Activated CD8-positive, alpha-beta memory T cell treated with anti-CD3 and anti-CD28 coated beads, Interleukin-2, amount 10 ng/mL, durations not matched to agents 7 days and 5 days (primary cell): ENCODE data around the gene TXNDC15. TPM values are rescaled to one million over a fixed set of nuclear protein-coding genes. Genes with fewer than 3 reads are reported as not detected.
A peak's percentile ranks its signal among the peaks of the same experiment; 100 is the strongest.
"Not testable (repeated sequence)": the region's sequence is repeated elsewhere in the genome, so short reads cannot be mapped to it uniquely, and the experiment has no call there.

Experiments
- ATAC-seq: fragments of 150-1000 bp; cut with Tn5 transposase; one replicate; pipeline ENCODE4 v1.10.0; 2021; ENCODE audit warnings: moderate library complexity
- CTCF ChIA-PET: fragments of 350-600 bp; sonication (Branson Sonifier 250); formaldehyde crosslinking; loops from one replicate; lab custom pipeline; 2021; ENCODE audit warnings: antibody characterized with exemption; lab: Charles Lee
- DNase-seq: peaks from one replicate; pipeline ENCODE4 v3.0.0-alpha.2; 2020
- H3K27ac Mint-ChIP-seq: one replicate; pipeline ENCODE4 v1.8.0; 2021; ENCODE audit warnings: mild to moderate bottlenecking, mixed read lengths
- H3K27me3 Mint-ChIP-seq: one replicate; pipeline ENCODE4 v1.8.0; 2021; ENCODE audit warnings: mixed read lengths
- H3K36me3 Mint-ChIP-seq: one replicate; pipeline ENCODE4 v1.8.0; 2021; ENCODE audit warnings: mild to moderate bottlenecking, mixed read lengths
- H3K4me1 Mint-ChIP-seq: one replicate; pipeline ENCODE4 v1.8.0; 2021; ENCODE audit warnings: mixed read lengths
- H3K4me3 Mint-ChIP-seq: one replicate; pipeline ENCODE4 v1.8.0; 2021; ENCODE audit warnings: mild to moderate bottlenecking, moderate library complexity, mixed read lengths
- H3K9me3 Mint-ChIP-seq: one replicate; pipeline ENCODE4 v1.8.0; 2022; ENCODE audit warnings: low read depth, mixed read lengths
- total RNA-seq, 2 experiments: library from RNA; stranded (reverse); gene quantifications; one replicate each; pipeline ENCODE4 v1.2.3, GENCODE V29; 2021

Gene TXNDC15
- total RNA-seq, 2 experiments from 2014 or later = 50.0 to 56.8 TPM

DNA sequence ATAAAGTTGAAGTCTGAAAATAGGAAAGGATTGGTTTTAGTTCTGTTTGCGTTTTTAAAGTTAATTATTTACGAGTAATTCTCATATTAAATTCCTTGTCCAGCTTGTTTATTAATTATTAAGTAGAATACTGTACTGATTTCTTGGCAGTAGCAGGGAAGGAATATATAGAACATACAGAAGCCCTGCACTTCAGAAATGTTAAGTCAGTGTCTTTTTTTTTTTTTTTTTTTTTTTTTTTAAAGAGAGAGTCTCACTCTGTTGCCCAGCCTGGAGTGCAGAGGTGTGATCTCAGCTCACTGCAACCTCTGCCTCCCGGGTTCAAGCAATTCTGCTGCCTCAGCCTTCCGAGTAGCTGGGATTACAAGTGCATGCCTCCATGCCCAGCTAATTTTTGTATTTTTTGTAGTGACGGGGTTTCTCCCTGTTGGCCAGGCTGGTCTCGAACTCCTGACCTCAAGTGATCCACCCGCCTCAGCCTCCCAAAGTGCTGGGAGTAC lies 24.7 kb upstream of the TXNDC15 start:
- peaks cover 58% of the 10 kb centered on the region for H3K4me1 Mint-ChIP-seq
- H3K4me3 Mint-ChIP-seq, DNase-seq, ATAC-seq, H3K27me3 Mint-ChIP-seq, H3K9me3 Mint-ChIP-seq: not testable (repeated sequence)
- peaks cover 25% of the 10 kb centered on the region for H3K36me3 Mint-ChIP-seq
- CTCF ChIA-PET = interaction anchor here (0.7 to 4.3 kb wide), 4 partner anchors 10 to 111 kb away, joined by 3 to 13 read pairs (median 5); partner anchors contain the start of genes CAMLG, PCBD2 and TXNDC15
- peak overlapping the region; percentile 58 for H3K27ac Mint-ChIP-seq

DNA sequence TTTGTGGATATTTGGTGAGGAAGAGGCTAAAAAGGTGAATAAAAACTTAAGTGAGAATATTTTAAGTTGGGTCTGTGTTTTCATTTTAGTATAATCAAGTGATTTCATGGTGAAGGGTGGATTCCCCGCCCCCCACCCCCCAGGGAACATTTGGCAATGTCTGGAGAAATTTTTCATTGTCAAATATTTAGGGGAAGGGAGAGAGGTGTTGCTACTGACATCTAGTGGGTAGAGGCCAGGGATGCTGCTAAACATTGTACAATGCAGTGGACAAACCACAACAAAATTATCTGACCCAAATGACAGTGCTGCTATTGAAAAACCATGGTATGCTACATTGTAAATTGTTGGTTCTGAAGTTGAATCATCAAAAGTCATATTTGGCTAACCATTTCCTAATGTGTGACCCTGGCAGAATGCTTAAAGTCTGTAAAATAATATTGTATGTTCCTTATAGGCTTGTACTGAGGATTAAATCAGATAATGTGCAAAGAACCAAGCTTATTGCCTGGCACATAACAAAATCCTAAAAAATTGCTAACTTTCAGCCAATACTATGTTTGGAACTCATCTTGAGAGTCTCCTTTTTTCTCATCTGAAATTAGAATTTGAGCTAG lies 22.8 kb upstream of the TXNDC15 start:
- CTCF ChIA-PET = interaction anchor here (0.5 to 4.3 kb wide), 7 partner anchors 9 to 1887 kb away, joined by 3 to 13 read pairs (median 3); partner anchors contain the start of genes DDX46, PCBD2 and TXNDC15
- DNase-seq (peak; percentile 42), ATAC-seq (no peak)
- peaks cover 37% of the 10 kb centered on the region for H3K36me3 Mint-ChIP-seq
- no peaks in the 10 kb centered on the region for H3K27me3 Mint-ChIP-seq
- peaks cover 59% of the 10 kb centered on the region for H3K4me1 Mint-ChIP-seq
- H3K27ac Mint-ChIP-seq = peak overlapping the region; percentile 7
- H3K9me3 Mint-ChIP-seq = no peaks in the 10 kb centered on the region
- H3K4me3 Mint-ChIP-seq = no peak overlapping the region

DNA sequence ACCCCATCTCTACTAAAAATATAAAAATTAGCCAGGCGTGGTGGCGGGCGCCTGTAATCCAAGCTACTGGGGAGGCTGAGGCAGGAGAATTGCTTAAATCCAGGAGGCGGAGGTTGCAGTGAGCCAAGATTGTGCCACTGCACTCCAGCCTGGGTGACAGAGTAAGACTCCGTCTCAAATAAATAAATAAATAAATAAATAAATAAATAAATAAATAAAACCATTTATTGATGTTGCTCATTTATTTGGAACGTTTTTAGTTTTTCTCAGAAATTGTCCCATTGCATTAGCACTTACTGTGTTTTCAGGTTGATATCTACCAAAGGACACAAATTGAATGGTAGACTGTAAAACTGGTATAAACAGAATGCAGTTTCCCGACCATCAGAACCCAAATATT lies 17.7 kb upstream of the TXNDC15 start:
- Mint-ChIP-seq H3K4me1 (peaks cover 29% of the 10 kb centered on the region), H3K36me3 (peaks cover 37% of the 10 kb centered on the region)
- H3K4me3 Mint-ChIP-seq, DNase-seq, ATAC-seq, H3K27ac Mint-ChIP-seq, H3K27me3 Mint-ChIP-seq, H3K9me3 Mint-ChIP-seq: not testable (repeated sequence)
- CTCF ChIA-PET = interaction anchor here (2.6 kb wide), 1 partner anchor 48 kb away, joined by 13 read pairs; the partner anchor contains the start of gene PCBD2

DNA sequence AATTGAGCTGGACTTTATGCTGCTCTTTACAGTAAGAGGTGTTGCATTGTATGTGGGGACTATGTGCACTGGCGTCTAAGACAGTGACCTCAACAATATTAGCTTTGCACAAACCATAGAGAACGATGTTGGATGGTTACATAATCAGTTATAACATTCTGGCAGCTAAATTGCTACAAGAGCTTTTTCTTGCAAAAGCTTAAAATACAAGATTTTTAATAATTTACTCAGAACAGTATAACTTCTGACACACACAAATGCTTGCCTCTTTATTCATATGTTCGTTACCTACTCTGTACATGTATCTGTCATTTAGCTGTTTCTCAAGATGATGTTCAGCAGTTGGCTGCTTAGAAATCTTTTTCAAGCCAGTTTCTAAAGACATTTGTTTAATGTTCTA lies 16.8 kb upstream of the TXNDC15 start:
- CTCF ChIA-PET = no interaction called here

DNA sequence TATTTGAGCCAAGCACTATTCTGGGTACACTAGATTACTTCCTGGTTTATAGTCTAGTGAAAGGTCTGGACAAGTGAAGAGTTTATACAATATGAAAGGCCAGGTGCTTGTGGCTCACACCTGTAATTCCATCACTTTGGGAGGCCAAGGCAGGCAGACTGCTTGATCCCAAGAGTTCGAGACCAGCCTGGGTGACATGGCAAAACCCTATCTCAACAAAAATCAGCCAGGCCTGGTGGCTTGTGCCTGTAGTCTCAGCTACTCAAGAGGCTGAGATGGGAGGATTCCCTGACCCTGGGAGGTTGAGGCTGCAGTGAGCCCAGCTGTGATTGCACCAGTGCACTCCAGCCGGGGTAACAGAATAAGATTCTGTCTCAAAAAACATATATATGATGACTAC lies 9.5 kb upstream of the TXNDC15 start:
- ATAC-seq (no peak), DNase-seq (no peak)
- Mint-ChIP-seq H3K4me3 (no peak overlapping the region), H3K36me3 (peaks cover 4% of the 10 kb centered on the region), H3K9me3 (no peaks in the 10 kb centered on the region), H3K27ac (no peak overlapping the region), H3K4me1 (peaks cover 2% of the 10 kb centered on the region), H3K27me3 (no peaks in the 10 kb centered on the region)
- CTCF ChIA-PET = no interaction called here

More for the DNA sequence above, 16.8 kb upstream of the TXNDC15 start:
- Mint-ChIP-seq H3K36me3 (peaks cover 33% of the 10 kb centered on the region), H3K4me1 (peaks cover 23% of the 10 kb centered on the region), H3K27me3 (no peaks in the 10 kb centered on the region), H3K27ac (no peak overlapping the region), H3K9me3 (no peaks in the 10 kb centered on the region), H3K4me3 (no peak overlapping the region)
- DNase-seq = peak; percentile 7
- ATAC-seq = no peak

DNA sequence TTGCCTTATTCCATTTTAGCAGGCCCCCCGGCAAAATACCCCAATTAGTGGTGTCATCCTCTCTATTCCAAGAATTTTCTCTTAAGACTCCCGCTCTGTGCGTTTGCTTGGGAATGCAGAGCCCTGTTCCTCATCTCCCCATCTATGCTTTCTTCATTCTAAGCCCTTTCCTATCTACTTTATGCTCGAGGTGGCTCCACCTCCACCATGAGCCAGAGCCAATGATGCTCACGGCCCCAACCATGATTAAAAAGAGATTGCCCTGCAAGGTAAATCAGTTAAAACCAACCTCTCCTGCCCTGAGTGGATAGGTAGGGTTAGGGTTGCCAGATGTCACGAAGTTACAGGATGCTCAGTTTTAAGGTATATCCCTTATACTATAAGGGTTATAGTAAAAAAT lies 677 bp upstream of the TXNDC15 start:
- H3K27me3 Mint-ChIP-seq = no peaks in the 10 kb centered on the region
- CTCF ChIA-PET = interaction anchor here (0.7 to 2.7 kb wide), 9 partner anchors 11 to 648 kb away, joined by 3 to 17 read pairs (median 4); partner anchors contain the start of genes C5orf24, PCBD2 and PPP2CA
- peak overlapping the region; percentile 97 for H3K27ac Mint-ChIP-seq
- H3K36me3 Mint-ChIP-seq = peaks cover 12% of the 10 kb centered on the region
- ATAC-seq (no peak), DNase-seq (peak; percentile 48)
- peak overlapping the region; percentile 90 for H3K4me3 Mint-ChIP-seq
- H3K9me3 Mint-ChIP-seq = no peaks in the 10 kb centered on the region
- H3K4me1 Mint-ChIP-seq = peaks cover 40% of the 10 kb centered on the region

DNA sequence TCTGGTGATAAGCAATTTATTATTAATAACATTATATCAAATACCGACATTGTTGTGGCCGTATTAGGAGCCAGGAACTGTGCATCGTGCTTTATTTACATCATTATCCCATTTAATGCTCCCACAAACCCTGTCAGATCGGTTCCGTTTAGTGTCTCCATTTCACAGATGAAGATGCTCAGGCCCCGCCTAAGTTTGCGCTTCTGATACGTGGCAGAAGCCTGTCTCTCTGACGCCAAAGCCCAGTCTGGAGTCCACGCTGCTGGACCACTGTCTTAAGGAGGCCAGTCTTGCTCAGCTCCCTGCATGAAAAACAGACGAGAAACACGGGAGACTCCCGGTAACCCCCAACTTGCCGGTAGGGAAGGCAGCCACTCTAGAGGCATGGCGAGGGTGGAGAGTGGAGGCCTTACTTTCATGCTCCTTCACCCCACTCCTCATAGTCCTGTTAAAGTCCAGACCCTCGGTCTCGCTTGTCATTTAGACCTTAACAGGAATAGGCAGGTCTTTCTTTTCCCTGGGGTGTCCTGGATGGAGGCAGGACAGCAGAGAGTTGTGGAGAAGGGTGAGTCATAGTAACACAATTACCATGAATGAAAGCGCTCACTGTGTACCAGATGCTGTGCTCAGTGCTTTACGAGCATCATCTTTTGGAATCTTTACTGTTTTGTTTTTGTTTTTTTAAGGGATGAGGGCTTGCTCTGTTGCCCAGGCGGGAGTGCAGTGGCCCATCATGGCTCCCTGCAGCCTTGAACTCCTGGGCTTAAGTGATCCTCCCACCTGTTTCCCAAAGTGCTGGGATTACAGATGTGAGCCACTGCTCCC lies 872 bp downstream of the TXNDC15 start:
- DNase-seq = peak; percentile 68
- Mint-ChIP-seq H3K4me1 (peaks cover 52% of the 10 kb centered on the region), H3K9me3 (no peaks in the 10 kb centered on the region), H3K4me3 (peak overlapping the region; percentile 90), H3K27me3 (no peaks in the 10 kb centered on the region), H3K27ac (peak overlapping the region; percentile 97), H3K36me3 (peaks cover 12% of the 10 kb centered on the region)
- peak; percentile 46 for ATAC-seq
- CTCF ChIA-PET = interaction anchor here (1.4 to 2.7 kb wide), 3 partner anchors 27 to 30 kb away, joined by 4 to 17 read pairs (median 5); partner anchors contain the start of gene PCBD2

DNA sequence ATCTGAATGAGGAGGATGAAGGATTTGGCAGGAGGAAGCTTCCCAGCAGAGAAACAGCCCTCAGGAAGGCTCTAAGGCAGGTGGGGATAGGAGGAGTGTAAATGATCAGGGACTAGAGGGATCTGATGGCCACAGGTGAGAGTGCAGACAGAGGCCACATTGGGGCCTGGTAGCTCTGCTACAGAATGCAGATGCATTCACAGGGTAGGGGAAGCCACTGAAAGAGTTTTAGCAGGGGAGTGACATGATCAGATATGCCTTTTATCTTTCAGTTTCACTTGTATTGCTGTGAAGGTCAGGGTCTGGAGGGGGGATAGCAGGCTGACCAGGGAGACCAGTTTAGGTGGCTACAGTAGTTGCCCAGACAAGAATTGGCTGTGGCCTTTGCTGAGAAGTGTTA lies 3.0 kb downstream of the TXNDC15 start:
- DNase-seq = peak; percentile 46
- H3K4me1 Mint-ChIP-seq = peaks cover 54% of the 10 kb centered on the region
- H3K27me3 Mint-ChIP-seq = no peaks in the 10 kb centered on the region
- H3K36me3 Mint-ChIP-seq = peaks cover 15% of the 10 kb centered on the region
- peak; percentile 18 for ATAC-seq
- H3K9me3 Mint-ChIP-seq = no peaks in the 10 kb centered on the region
- peak overlapping the region; percentile 41 for H3K4me3 Mint-ChIP-seq
- CTCF ChIA-PET = interaction anchor here (1.0 to 3.7 kb wide), 3 partner anchors 27 to 139 kb away, joined by 3 to 16 read pairs (median 6); partner anchors contain the start of genes CAMLG and PCBD2
- peak overlapping the region; percentile 81 for H3K27ac Mint-ChIP-seq

DNA sequence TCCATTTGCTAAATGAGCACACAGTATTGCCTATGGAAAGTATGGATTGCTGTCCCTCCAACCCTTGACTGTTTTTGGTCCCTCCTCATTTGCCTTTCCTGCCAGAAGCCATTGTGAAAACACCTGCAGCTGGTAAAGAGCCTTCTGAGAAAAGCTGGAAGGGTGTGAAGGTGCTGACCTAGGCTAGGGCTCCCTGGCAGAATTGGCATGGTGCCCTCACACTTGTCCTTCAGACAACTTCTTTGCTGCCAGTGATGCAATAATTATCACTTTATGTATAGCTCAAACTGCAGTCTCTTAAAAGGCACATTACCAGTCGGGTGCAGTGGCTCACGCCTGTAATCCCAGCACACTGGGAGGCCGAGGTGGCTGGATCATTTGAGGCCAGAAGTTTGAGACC lies 4.2 kb downstream of the TXNDC15 start:
- Mint-ChIP-seq H3K9me3 (no peaks in the 10 kb centered on the region), H3K4me1 (peaks cover 46% of the 10 kb centered on the region), H3K27ac (no peak overlapping the region), H3K36me3 (peaks cover 15% of the 10 kb centered on the region), H3K27me3 (no peaks in the 10 kb centered on the region), H3K4me3 (no peak overlapping the region)
- CTCF ChIA-PET = interaction anchor here (1.3 to 3.7 kb wide), 2 partner anchors 26 to 31 kb away, joined by 3 to 16 read pairs; partner anchors contain the start of gene PCBD2
- no peak for DNase-seq
- no peak for ATAC-seq

DNA sequence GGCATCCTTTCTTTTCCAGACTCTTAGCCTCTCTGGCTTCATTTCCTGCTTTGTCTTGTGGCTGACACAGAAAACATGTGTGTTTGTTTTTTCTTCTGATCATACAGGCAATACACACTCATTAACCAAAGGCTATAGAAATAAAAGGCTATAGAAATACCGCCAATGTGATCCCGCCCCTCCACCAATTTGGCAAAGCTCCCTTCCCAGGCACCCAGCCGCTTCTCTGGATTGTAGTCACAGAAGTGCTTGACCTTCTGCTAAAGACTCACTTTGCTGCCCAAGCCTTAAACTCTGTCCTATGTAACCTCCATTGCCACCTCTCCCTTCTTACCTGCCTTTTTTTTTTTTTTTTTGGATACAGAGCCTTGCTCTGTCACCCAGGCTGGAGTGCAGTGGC lies 5.3 kb downstream of the TXNDC15 start:
- CTCF ChIA-PET = interaction anchor here (2.0 kb wide), 1 partner anchor 25 kb away, joined by 6 read pairs; the partner anchor contains the start of gene PCBD2
- ATAC-seq (no peak), DNase-seq (no peak)
- Mint-ChIP-seq H3K9me3 (no peaks in the 10 kb centered on the region), H3K36me3 (peaks cover 15% of the 10 kb centered on the region), H3K27me3 (no peaks in the 10 kb centered on the region), H3K4me3 (no peak overlapping the region), H3K27ac (no peak overlapping the region), H3K4me1 (peaks cover 44% of the 10 kb centered on the region)

DNA sequence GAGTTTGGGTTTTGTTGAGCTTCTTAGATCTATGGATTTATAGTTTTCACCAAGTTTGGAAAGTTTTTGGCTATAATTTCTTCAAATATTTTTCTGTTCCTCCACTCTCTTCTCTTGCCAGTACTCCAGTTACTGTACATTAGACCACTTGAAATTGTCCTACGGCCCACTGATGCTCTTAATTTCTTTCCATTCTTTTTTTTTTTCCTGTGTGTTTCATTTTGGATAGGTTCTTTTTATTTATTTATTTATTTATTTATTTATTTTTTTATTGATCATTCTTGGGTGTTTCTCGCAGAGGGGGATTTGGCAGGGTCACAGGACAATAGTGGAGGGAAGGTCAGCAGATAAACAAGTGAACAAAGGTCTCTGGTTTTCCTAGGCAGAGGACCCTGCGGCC lies 6.8 kb downstream of the TXNDC15 start:
- H3K4me3 Mint-ChIP-seq, H3K27me3 Mint-ChIP-seq: not testable (repeated sequence)

DNA sequence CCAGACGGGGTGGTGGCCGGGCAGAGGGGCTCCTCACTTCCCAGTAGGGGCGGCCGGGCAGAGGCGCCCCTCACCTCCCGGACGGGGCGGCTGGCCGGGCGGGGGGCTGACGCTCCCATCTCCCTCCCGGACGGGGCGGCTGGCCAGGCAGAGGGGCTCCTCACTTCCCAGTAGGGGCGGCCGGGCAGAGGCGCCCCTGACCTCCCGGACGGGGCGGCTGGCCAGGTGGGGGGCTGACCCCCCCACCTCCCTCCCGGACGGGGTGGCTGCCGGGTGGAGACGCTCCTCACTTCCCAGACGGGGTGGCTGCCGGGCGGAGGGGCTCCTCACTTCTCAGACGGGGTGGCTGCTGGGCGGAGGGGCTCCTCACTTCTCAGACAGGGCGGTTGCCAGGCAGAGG lies 7.5 kb downstream of the TXNDC15 start:
- peaks cover 29% of the 10 kb centered on the region for H3K4me1 Mint-ChIP-seq
- H3K27ac Mint-ChIP-seq, H3K27me3 Mint-ChIP-seq, ATAC-seq, DNase-seq, H3K9me3 Mint-ChIP-seq, CTCF ChIA-PET, H3K4me3 Mint-ChIP-seq: not testable (repeated sequence)
- peaks cover 11% of the 10 kb centered on the region for H3K36me3 Mint-ChIP-seq

More for the DNA sequence above, 6.8 kb downstream of the TXNDC15 start:
- Mint-ChIP-seq H3K36me3 (peaks cover 11% of the 10 kb centered on the region), H3K4me1 (peaks cover 37% of the 10 kb centered on the region)
- not testable (repeated sequence) for DNase-seq, H3K27ac Mint-ChIP-seq, ATAC-seq, H3K9me3 Mint-ChIP-seq
- CTCF ChIA-PET = interaction anchor here (2.0 kb wide), 1 partner anchor 24 kb away, joined by 6 read pairs; the partner anchor contains the start of gene PCBD2
